ENCODE data around the gene DNAJB9. TPM values are rescaled to one million over a fixed set of nuclear protein-coding genes. Genes with fewer than 3 reads are reported as not detected.

DNAJB9 gene
- total and polyA plus RNA-seq, 9 of the 15 experiments (the other 6 are each of a cell fraction or from before 2014, with no cell fraction given): 4.3 to 34.2 (median 9.6) TPM

DNA sequence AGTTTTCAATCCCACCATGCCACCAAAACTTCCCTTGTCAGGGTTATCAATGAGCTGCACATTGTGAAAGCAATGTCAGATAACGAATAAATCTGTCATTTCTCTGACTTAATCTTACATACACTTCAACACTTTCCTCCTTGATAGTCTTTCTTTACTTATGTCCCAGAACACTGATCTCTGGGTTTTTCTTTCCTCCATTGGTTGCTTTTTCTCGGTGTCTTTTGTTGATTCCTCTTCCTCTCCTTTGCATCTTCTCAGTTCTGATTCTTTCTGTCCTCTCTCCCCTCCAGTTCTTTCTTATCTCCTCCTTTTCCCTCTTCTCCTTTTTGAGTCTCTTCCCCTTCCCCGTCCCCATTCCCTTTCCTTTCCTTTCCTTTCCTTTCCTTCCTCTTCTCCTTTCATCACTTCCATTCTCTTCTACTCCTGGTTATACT lies 16.6 kb downstream of the DNAJB9 start (continued):
- TF ChIP-seq, protein P1, sequence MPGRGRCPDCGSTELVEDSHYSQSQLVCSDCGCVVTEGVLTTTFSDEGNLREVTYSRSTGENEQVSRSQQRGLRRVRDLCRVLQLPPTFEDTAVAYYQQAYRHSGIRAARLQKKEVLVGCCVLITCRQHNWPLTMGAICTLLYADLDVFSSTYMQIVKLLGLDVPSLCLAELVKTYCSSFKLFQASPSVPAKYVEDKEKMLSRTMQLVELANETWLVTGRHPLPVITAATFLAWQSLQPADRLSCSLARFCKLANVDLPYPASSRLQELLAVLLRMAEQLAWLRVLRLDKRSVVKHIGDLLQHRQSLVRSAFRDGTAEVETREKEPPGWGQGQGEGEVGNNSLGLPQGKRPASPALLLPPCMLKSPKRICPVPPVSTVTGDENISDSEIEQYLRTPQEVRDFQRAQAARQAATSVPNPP (IDR thresholded peaks at IDR 0.05; ENCODE audit: borderline replicate concordance, insufficient read depth, insufficient read length): no peak
- TF ChIP-seq RAD51 (IDR thresholded peaks at IDR 0.05; ENCODE audit: borderline replicate concordance, low read depth): no peak
- no peak for TF ChIP-seq GTF2F1 (IDR thresholded peaks at IDR 0.05; ENCODE audit: low read depth, low read length)
- TF ChIP-seq NR2F6 (CRISPR knock-in tag; IDR thresholded peaks at IDR 0.05): no peak
- peak; percentile 95 for TF ChIP-seq EP300 (IDR thresholded peaks at IDR 0.05; ENCODE audit: low read length)
- TF ChIP-seq, protein P2, sequence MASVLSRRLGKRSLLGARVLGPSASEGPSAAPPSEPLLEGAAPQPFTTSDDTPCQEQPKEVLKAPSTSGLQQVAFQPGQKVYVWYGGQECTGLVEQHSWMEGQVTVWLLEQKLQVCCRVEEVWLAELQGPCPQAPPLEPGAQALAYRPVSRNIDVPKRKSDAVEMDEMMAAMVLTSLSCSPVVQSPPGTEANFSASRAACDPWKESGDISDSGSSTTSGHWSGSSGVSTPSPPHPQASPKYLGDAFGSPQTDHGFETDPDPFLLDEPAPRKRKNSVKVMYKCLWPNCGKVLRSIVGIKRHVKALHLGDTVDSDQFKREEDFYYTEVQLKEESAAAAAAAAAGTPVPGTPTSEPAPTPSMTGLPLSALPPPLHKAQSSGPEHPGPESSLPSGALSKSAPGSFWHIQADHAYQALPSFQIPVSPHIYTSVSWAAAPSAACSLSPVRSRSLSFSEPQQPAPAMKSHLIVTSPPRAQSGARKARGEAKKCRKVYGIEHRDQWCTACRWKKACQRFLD (CRISPR knock-in tag; IDR thresholded peaks at IDR 0.05): peak; percentile 64; the same call in 1 of the 2 replicates
- peak; percentile 89 for TF ChIP-seq NBN (IDR thresholded peaks at IDR 0.05; ENCODE audit: low read depth)
- TF ChIP-seq, protein P3, sequence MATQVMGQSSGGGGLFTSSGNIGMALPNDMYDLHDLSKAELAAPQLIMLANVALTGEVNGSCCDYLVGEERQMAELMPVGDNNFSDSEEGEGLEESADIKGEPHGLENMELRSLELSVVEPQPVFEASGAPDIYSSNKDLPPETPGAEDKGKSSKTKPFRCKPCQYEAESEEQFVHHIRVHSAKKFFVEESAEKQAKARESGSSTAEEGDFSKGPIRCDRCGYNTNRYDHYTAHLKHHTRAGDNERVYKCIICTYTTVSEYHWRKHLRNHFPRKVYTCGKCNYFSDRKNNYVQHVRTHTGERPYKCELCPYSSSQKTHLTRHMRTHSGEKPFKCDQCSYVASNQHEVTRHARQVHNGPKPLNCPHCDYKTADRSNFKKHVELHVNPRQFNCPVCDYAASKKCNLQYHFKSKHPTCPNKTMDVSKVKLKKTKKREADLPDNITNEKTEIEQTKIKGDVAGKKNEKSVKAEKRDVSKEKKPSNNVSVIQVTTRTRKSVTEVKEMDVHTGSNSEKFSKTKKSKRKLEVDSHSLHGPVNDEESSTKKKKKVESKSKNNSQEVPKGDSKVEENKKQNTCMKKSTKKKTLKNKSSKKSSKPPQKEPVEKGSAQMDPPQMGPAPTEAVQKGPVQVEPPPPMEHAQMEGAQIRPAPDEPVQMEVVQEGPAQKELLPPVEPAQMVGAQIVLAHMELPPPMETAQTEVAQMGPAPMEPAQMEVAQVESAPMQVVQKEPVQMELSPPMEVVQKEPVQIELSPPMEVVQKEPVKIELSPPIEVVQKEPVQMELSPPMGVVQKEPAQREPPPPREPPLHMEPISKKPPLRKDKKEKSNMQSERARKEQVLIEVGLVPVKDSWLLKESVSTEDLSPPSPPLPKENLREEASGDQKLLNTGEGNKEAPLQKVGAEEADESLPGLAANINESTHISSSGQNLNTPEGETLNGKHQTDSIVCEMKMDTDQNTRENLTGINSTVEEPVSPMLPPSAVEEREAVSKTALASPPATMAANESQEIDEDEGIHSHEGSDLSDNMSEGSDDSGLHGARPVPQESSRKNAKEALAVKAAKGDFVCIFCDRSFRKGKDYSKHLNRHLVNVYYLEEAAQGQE (IDR thresholded peaks at IDR 0.05; ENCODE audit: borderline replicate concordance): peak; percentile 28; the same call in 1 of the 2 replicates
- TF ChIP-seq, protein P3 (CRISPR knock-in tag; IDR thresholded peaks at IDR 0.05; ENCODE audit: low read depth): no peak
- TF ChIP-seq, protein P4, sequence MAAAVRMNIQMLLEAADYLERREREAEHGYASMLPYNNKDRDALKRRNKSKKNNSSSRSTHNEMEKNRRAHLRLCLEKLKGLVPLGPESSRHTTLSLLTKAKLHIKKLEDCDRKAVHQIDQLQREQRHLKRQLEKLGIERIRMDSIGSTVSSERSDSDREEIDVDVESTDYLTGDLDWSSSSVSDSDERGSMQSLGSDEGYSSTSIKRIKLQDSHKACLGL (CRISPR knock-in tag; IDR thresholded peaks at IDR 0.05; ENCODE audit: borderline replicate concordance, poor library complexity, severe bottlenecking): no peak
- peak; percentile 83 for TF ChIP-seq HDAC3 (IDR thresholded peaks at IDR 0.05; ENCODE audit: borderline replicate concordance, partially characterized antibody)
- no peak for TF ChIP-seq BHLHE40 (IDR thresholded peaks at IDR 0.05; ENCODE audit: low read length)
- peak; percentile 31; the same call in 1 of the 2 replicates for TF ChIP-seq ETV1 (tag; conservative IDR thresholded peaks at IDR 0.05; ENCODE audit: low read depth)
- no peak for TF ChIP-seq HEY1 (CRISPR knock-in tag; IDR thresholded peaks at IDR 0.05; ENCODE audit: borderline replicate concordance)
- peak; percentile 99 for TF ChIP-seq SMARCE1 (IDR thresholded peaks at IDR 0.05)
- peak; percentile 49; the same call in 1 of the 2 replicates for TF ChIP-seq JUND (IDR thresholded peaks at IDR 0.05; ENCODE audit: borderline replicate concordance, low read depth, low read length)
- TF ChIP-seq JUND (tag; IDR thresholded peaks at IDR 0.05; ENCODE audit: borderline replicate concordance, low read depth, low read length): peak; percentile 46; the same call in 1 of the 3 replicates
- no peak for TF ChIP-seq ZNF780A (CRISPR knock-in tag; IDR thresholded peaks at IDR 0.05)

Data from K562 (cell line).